IPS-20b (cell line): ENCODE results near the gene KCNK16.

Experiments
- H3K27ac ChIP-seq: one replicate; pipeline ENCODE4 v1.5.1; 2013; ENCODE audit warnings: low read length
- H3K27me3 ChIP-seq: 2 replicates; pipeline ENCODE4 v1.6.1; 2013; ENCODE audit warnings: mild to moderate bottlenecking, low read length, inconsistent platforms; ENCODE audit not compliant: insufficient read depth
- H3K36me3 ChIP-seq: 2 replicates; pipeline ENCODE4 v1.6.1; 2013; ENCODE audit warnings: low read depth, mild to moderate bottlenecking, inconsistent platforms, low read length, moderate library complexity; ENCODE audit not compliant: insufficient read depth
- H3K4me1 ChIP-seq: 2 replicates; pipeline ENCODE4 v1.6.1; 2013; ENCODE audit warnings: mild to moderate bottlenecking, control low read depth, inconsistent platforms, low read length, moderate library complexity; ENCODE audit not compliant: insufficient read depth
- H3K4me3 ChIP-seq: 2 replicates; pipeline ENCODE4 v1.5.1; 2013; ENCODE audit warnings: mild to moderate bottlenecking, low read length, inconsistent platforms
- H3K9ac ChIP-seq: 2 replicates; pipeline ENCODE4 v1.6.1; 2013; ENCODE audit warnings: low read depth, mild to moderate bottlenecking, inconsistent platforms, low read length, moderate library complexity
- H3K9me3 ChIP-seq: 2 replicates; pipeline ENCODE4 v1.6.1; 2013; ENCODE audit warnings: mild to moderate bottlenecking, low read depth, low read length, inconsistent platforms; ENCODE audit not compliant: insufficient read depth

Gene KCNK16

GRCh38 chr6:39357998-39358686 is 35.6 kb upstream of the KCNK16 start:
- Histone ChIP-seq H3K27ac (no peak overlapping the region), H3K4me1 (peaks cover 3% of the 10 kb centered on the region; the same call in 1 of the 2 replicates), H3K9ac (no peak overlapping the region), H3K27me3 (peaks cover 3% of the 10 kb centered on the region; the same call in 1 of the 2 replicates), H3K36me3 (no peaks in the 10 kb centered on the region), H3K4me3 (no peak overlapping the region), H3K9me3 (no peaks in the 10 kb centered on the region)

- Histone ChIP-seq H3K4me1 (no peaks in the 10 kb centered on the region), H3K9me3 (no peaks in the 10 kb centered on the region), H3K36me3 (no peaks in the 10 kb centered on the region), H3K27ac (no peak overlapping the region), H3K27me3 (no peaks in the 10 kb centered on the region), H3K4me3 (no peak overlapping the region), H3K9ac (no peak overlapping the region)
Observed at GRCh38 chr6:39353698-39354315, 31.3 kb upstream of the KCNK16 start.

- no peaks in the 10 kb centered on the region for H3K36me3 ChIP-seq
- no peaks in the 10 kb centered on the region for H3K9me3 ChIP-seq
- no peaks in the 10 kb centered on the region for H3K4me1 ChIP-seq
- no peak overlapping the region for H3K9ac ChIP-seq
- H3K4me3 ChIP-seq: no peak overlapping the region
- no peaks in the 10 kb centered on the region for H3K27me3 ChIP-seq
- no peak overlapping the region for H3K27ac ChIP-seq
Observed at GRCh38 chr6:39350723-39351505, 28.4 kb upstream of the KCNK16 start.

- H3K27ac ChIP-seq: no peak overlapping the region
- H3K9me3 ChIP-seq: no peaks in the 10 kb centered on the region
- no peak overlapping the region for H3K4me3 ChIP-seq
- H3K4me1 ChIP-seq: peaks cover under 1% of the 10 kb centered on the region; the same call in 1 of the 2 replicates
- no peaks in the 10 kb centered on the region for H3K27me3 ChIP-seq
- H3K9ac ChIP-seq: no peak overlapping the region
- no peaks in the 10 kb centered on the region for H3K36me3 ChIP-seq
Observed at GRCh38 chr6:39348740-39349139, 26.2 kb upstream of the KCNK16 start.

- Histone ChIP-seq H3K36me3 (no peaks in the 10 kb centered on the region), H3K27ac (no peak overlapping the region), H3K4me3 (no peak overlapping the region), H3K27me3 (no peaks in the 10 kb centered on the region), H3K9me3 (no peaks in the 10 kb centered on the region), H3K4me1 (peaks cover 3% of the 10 kb centered on the region; the same call in 1 of the 2 replicates), H3K9ac (no peak overlapping the region)
Observed at GRCh38 chr6:39347906-39348585, 25.5 kb upstream of the KCNK16 start.

GRCh38 chr6:39347206-39347605 is 24.7 kb upstream of the KCNK16 start:
- H3K9ac ChIP-seq: no peak overlapping the region
- H3K36me3 ChIP-seq: no peaks in the 10 kb centered on the region
- peaks cover 3% of the 10 kb centered on the region; the same call in 1 of the 2 replicates for H3K4me1 ChIP-seq
- H3K9me3 ChIP-seq: no peaks in the 10 kb centered on the region
- H3K4me3 ChIP-seq: no peak overlapping the region
- H3K27ac ChIP-seq: no peak overlapping the region
- H3K27me3 ChIP-seq: no peaks in the 10 kb centered on the region

- Histone ChIP-seq H3K4me3 (no peak overlapping the region), H3K27ac (peak overlapping the region; percentile 31), H3K36me3 (no peaks in the 10 kb centered on the region), H3K9me3 (no peaks in the 10 kb centered on the region), H3K27me3 (no peaks in the 10 kb centered on the region), H3K9ac (no peak overlapping the region), H3K4me1 (peaks cover 3% of the 10 kb centered on the region; the same call in 1 of the 2 replicates)
Observed at GRCh38 chr6:39344821-39345280, 22.3 kb upstream of the KCNK16 start.

GRCh38 chr6:39343396-39343870 is 20.9 kb upstream of the KCNK16 start:
- Histone ChIP-seq H3K4me1 (peaks cover 6% of the 10 kb centered on the region; the same call in 1 of the 2 replicates), H3K27ac (no peak overlapping the region), H3K4me3 (no peak overlapping the region), H3K9ac (no peak overlapping the region), H3K9me3 (no peaks in the 10 kb centered on the region), H3K36me3 (no peaks in the 10 kb centered on the region), H3K27me3 (no peaks in the 10 kb centered on the region)

- no peaks in the 10 kb centered on the region for H3K27me3 ChIP-seq
- H3K4me3 ChIP-seq: no peak overlapping the region
- H3K9ac ChIP-seq: no peak overlapping the region
- H3K4me1 ChIP-seq: peaks cover 6% of the 10 kb centered on the region; the same call in 1 of the 2 replicates
- H3K9me3 ChIP-seq: no peaks in the 10 kb centered on the region
- H3K36me3 ChIP-seq: no peaks in the 10 kb centered on the region
- H3K27ac ChIP-seq: no peak overlapping the region
Observed at GRCh38 chr6:39342692-39343395, 20.3 kb upstream of the KCNK16 start.

GRCh38 chr6:39341937-39342336 is 19.4 kb upstream of the KCNK16 start:
- Histone ChIP-seq H3K4me1 (peaks cover 6% of the 10 kb centered on the region; the same call in 1 of the 2 replicates), H3K9ac (no peak overlapping the region), H3K9me3 (no peaks in the 10 kb centered on the region), H3K27ac (no peak overlapping the region), H3K36me3 (no peaks in the 10 kb centered on the region), H3K4me3 (no peak overlapping the region), H3K27me3 (no peaks in the 10 kb centered on the region)

- Histone ChIP-seq H3K27me3 (no peaks in the 10 kb centered on the region), H3K9me3 (no peaks in the 10 kb centered on the region), H3K27ac (no peak overlapping the region), H3K9ac (no peak overlapping the region), H3K36me3 (no peaks in the 10 kb centered on the region), H3K4me3 (no peak overlapping the region), H3K4me1 (peaks cover 6% of the 10 kb centered on the region; the same call in 1 of the 2 replicates)
Observed at GRCh38 chr6:39341352-39341751, 18.9 kb upstream of the KCNK16 start.
